Measurements from ENCODE around the gene MARCHF2.
A peak's percentile ranks its signal among the peaks of the same experiment; 100 is the strongest.

The MARCHF2 gene

GRCh38 chr19:8459095-8459494 lies 46.0 kb downstream of the MARCHF2 start:
- TF ChIP-seq NFIC (IDR thresholded peaks at IDR 0.05) (no peak), RAD21 (IDR thresholded peaks at IDR 0.05; ENCODE audit: low read depth) (no peak), EGR1 (IDR thresholded peaks at IDR 0.05) (no peak), MAX (IDR thresholded peaks at IDR 0.05) (no peak), YY1 (IDR thresholded peaks at IDR 0.05; ENCODE audit: low read depth) (no peak), TEAD4 (IDR thresholded peaks at IDR 0.05) (no peak), ZBTB7A (IDR thresholded peaks at IDR 0.05; ENCODE audit: low read depth) (no peak), CEBPB (IDR thresholded peaks at IDR 0.05) (no peak), TCF12 (IDR thresholded peaks at IDR 0.05; ENCODE audit: low read depth) (no peak), USF1 (IDR thresholded peaks at IDR 0.05) (no peak), EP300 (IDR thresholded peaks at IDR 0.05; ENCODE audit: borderline replicate concordance) (no peak), TAF1 (IDR thresholded peaks at IDR 0.05; ENCODE audit: low read depth) (no peak), FOXM1 (IDR thresholded peaks at IDR 0.05; ENCODE audit: borderline replicate concordance, low read depth) (no peak), CREB1 (IDR thresholded peaks at IDR 0.05; ENCODE audit: low read depth) (no peak)
- TF ChIP-seq, protein P1, sequence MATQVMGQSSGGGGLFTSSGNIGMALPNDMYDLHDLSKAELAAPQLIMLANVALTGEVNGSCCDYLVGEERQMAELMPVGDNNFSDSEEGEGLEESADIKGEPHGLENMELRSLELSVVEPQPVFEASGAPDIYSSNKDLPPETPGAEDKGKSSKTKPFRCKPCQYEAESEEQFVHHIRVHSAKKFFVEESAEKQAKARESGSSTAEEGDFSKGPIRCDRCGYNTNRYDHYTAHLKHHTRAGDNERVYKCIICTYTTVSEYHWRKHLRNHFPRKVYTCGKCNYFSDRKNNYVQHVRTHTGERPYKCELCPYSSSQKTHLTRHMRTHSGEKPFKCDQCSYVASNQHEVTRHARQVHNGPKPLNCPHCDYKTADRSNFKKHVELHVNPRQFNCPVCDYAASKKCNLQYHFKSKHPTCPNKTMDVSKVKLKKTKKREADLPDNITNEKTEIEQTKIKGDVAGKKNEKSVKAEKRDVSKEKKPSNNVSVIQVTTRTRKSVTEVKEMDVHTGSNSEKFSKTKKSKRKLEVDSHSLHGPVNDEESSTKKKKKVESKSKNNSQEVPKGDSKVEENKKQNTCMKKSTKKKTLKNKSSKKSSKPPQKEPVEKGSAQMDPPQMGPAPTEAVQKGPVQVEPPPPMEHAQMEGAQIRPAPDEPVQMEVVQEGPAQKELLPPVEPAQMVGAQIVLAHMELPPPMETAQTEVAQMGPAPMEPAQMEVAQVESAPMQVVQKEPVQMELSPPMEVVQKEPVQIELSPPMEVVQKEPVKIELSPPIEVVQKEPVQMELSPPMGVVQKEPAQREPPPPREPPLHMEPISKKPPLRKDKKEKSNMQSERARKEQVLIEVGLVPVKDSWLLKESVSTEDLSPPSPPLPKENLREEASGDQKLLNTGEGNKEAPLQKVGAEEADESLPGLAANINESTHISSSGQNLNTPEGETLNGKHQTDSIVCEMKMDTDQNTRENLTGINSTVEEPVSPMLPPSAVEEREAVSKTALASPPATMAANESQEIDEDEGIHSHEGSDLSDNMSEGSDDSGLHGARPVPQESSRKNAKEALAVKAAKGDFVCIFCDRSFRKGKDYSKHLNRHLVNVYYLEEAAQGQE (IDR thresholded peaks at IDR 0.05; ENCODE audit: low read depth) = no peak

DNA sequence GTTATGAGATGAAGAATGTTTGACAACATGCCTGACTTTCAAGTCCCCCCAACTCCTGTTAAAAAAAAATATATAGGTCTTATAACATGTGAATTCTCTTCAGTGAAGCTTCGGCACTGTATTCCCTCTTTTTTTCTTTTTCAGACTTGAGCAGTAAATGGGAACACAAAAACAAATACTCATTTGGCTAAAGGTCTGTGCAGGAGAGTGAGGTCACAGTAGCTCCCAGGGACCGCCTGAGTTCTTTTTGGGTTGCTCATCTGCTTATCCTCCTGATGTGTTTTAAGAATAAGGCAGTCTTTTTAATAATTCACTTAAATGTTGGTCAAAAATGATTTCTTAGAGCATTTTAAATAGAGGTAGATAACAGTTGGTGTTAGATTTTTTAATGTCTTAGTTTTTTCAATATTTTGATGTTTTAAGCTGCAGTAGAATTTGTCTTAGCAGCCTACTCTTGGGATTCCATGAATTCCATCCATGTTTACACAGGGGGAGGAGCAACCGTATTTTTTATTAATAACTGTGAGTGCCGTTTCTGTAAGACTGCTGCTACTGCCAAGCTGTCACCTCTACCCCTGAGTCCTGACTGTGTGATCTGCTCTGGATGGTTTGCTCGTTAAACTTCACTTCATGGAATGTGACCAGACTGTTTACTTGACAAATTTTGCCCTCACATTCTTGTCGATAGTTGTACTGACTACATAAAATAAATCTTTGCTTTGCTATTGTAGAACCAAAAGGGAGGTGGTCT lies 46.6 kb downstream of the MARCHF2 start:
- TF ChIP-seq TEAD4 (IDR thresholded peaks at IDR 0.05) (peak; percentile 36; the same call in 1 of the 2 replicates), RAD21 (IDR thresholded peaks at IDR 0.05; ENCODE audit: low read depth) (no peak), ZBTB7A (IDR thresholded peaks at IDR 0.05; ENCODE audit: low read depth) (no peak)

DNA sequence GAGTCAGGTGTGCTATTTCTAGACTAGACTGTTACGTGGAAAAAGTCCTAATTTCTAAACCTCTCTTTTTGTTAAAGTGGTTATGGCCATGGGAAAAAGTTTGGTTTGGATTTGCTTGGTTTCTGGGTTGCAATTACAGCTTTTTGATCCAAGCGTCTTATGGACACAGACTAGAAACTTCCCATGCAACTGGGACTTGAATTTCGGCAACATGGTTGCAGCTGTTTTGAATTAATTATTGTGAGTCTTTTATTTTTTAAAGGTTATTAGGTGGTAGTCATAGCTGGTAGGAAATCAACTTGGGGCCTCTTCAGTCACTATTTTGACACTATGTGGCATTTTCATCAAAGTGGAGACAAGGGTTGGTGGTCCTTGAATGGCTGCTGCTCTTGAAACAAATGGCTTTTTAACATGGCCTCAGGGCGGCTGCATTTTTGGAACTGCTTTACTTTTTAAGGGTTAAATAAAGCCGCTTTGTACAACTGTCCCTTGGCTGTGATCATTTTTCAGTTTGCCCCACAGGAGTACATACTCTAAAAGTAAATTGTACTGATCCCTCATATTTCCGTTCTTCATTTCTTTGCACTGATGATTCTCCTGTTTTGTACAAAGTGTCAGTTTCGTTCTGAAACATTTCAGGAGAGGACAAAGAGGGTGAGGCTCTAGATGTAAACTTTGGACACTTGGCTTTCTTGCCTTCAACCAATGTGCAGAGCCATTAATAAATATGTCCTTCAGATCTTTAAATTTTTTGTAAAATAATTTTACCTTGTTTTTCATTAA lies 47.6 kb downstream of the MARCHF2 start:
- TF ChIP-seq CEBPB (IDR thresholded peaks at IDR 0.05) (no peak), TEAD4 (IDR thresholded peaks at IDR 0.05) (no peak), EP300 (IDR thresholded peaks at IDR 0.05; ENCODE audit: borderline replicate concordance) (no peak), MAX (IDR thresholded peaks at IDR 0.05) (no peak), EGR1 (IDR thresholded peaks at IDR 0.05) (no peak), TCF12 (IDR thresholded peaks at IDR 0.05; ENCODE audit: low read depth) (no peak)
- TF ChIP-seq, protein P1 (IDR thresholded peaks at IDR 0.05; ENCODE audit: low read depth) = no peak

GRCh38 chr19:8461376-8461775 lies 48.3 kb downstream of the MARCHF2 start:
- no peak for TF ChIP-seq CEBPB (IDR thresholded peaks at IDR 0.05)
- no peak for TF ChIP-seq EGR1 (IDR thresholded peaks at IDR 0.05)
- no peak for TF ChIP-seq RAD21 (IDR thresholded peaks at IDR 0.05; ENCODE audit: low read depth)
- TF ChIP-seq CREB1 (IDR thresholded peaks at IDR 0.05; ENCODE audit: low read depth) = no peak
- TF ChIP-seq EP300 (IDR thresholded peaks at IDR 0.05; ENCODE audit: borderline replicate concordance) = no peak
- TF ChIP-seq NFIC (IDR thresholded peaks at IDR 0.05) = no peak
- TF ChIP-seq ZBTB7A (IDR thresholded peaks at IDR 0.05; ENCODE audit: low read depth) = no peak
- TF ChIP-seq TCF12 (IDR thresholded peaks at IDR 0.05; ENCODE audit: low read depth) = no peak
- no peak for TF ChIP-seq YY1 (IDR thresholded peaks at IDR 0.05; ENCODE audit: low read depth)
- no peak for TF ChIP-seq FOXM1 (IDR thresholded peaks at IDR 0.05; ENCODE audit: borderline replicate concordance, low read depth)
- TF ChIP-seq USF1 (IDR thresholded peaks at IDR 0.05) = no peak
- no peak for TF ChIP-seq TEAD4 (IDR thresholded peaks at IDR 0.05)
- no peak for TF ChIP-seq MAX (IDR thresholded peaks at IDR 0.05)
- TF ChIP-seq TAF1 (IDR thresholded peaks at IDR 0.05; ENCODE audit: low read depth) = no peak
- TF ChIP-seq, protein P1 (IDR thresholded peaks at IDR 0.05; ENCODE audit: low read depth) = no peak

Measured in Ishikawa (cell line).